Nephron (organoid): ENCODE data around the gene NLRC4.
"Not testable (repeated sequence)": the region's sequence is repeated elsewhere in the genome, so short reads cannot be mapped to it uniquely, and the experiment has no call there.

Source experiments
- H3K27ac Mint-ChIP-seq, 3 experiments: 2 replicates each; pipeline ENCODE4 v1.8.0; 2020; ENCODE audit warnings: mixed read lengths in 3 of 3, mild to moderate bottlenecking in 2 of 3, moderate library complexity in 1 of 3
- H3K27me3 Mint-ChIP-seq: 2 replicates; pipeline ENCODE4 v1.8.0; 2021; ENCODE audit warnings: low read depth, mild to moderate bottlenecking, moderate library complexity, mixed read lengths
- H3K36me3 Mint-ChIP-seq: 2 replicates; pipeline ENCODE4 v1.8.0; 2020; ENCODE audit warnings: low read depth, mixed read lengths
- H3K4me1 Mint-ChIP-seq: 2 replicates; pipeline ENCODE4 v1.8.0; 2020; ENCODE audit warnings: mixed read lengths
- H3K4me3 Mint-ChIP-seq, 3 experiments: 2 replicates each; pipeline ENCODE4 v1.8.0; 2020; ENCODE audit warnings: mild to moderate bottlenecking in 3 of 3, mixed read lengths in 3 of 3, moderate library complexity in 2 of 3
- H3K9me3 Mint-ChIP-seq: 2 replicates; pipeline ENCODE4 v1.8.0; 2020; ENCODE audit warnings: mixed read lengths
- TF ChIP-seq, protein P1 (sequence below), 3 experiments: fragments of 200-600 bp; sonication (generic); IDR thresholded peaks; one replicate each; pipeline ENCODE4 v1.5.0; 2021; ENCODE audit warnings: antibody characterized with exemption in 3 of 3; ENCODE audit not compliant: unreplicated experiment in 3 of 3

The NLRC4 gene

DNA sequence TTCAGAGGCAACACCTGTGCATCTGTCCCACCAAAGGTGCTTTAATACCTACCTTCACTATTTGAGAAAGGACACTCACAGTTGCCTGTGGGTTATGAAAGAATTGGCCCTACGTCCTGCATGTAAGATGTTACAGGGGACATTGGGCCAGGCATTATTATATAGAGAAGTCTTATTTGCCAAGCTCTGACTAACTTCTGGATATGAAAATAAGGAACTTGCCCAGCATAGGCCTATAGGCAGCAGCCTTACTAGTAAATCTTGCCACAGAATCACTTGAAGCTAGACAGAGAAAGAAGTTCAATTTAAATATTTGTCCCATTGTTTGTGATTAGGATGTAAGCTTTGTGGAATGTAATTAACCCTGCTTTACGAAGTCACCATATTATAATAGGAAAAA, 41.7 kb downstream of the NLRC4 start:
- TF ChIP-seq, protein P1, sequence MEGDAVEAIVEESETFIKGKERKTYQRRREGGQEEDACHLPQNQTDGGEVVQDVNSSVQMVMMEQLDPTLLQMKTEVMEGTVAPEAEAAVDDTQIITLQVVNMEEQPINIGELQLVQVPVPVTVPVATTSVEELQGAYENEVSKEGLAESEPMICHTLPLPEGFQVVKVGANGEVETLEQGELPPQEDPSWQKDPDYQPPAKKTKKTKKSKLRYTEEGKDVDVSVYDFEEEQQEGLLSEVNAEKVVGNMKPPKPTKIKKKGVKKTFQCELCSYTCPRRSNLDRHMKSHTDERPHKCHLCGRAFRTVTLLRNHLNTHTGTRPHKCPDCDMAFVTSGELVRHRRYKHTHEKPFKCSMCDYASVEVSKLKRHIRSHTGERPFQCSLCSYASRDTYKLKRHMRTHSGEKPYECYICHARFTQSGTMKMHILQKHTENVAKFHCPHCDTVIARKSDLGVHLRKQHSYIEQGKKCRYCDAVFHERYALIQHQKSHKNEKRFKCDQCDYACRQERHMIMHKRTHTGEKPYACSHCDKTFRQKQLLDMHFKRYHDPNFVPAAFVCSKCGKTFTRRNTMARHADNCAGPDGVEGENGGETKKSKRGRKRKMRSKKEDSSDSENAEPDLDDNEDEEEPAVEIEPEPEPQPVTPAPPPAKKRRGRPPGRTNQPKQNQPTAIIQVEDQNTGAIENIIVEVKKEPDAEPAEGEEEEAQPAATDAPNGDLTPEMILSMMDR (IDR thresholded peaks at IDR 0.05; ENCODE audit: unreplicated experiment in 3 of 3), result no peak
- Mint-ChIP-seq H3K27me3 (no peaks in the 10 kb centered on the region), H3K4me1 (peaks cover 6% of the 10 kb centered on the region), H3K9me3 (no peaks in the 10 kb centered on the region), H3K4me3 (no peak overlapping the region), H3K36me3 (peaks cover 56% of the 10 kb centered on the region), H3K27ac (no peak overlapping the region)

DNA sequence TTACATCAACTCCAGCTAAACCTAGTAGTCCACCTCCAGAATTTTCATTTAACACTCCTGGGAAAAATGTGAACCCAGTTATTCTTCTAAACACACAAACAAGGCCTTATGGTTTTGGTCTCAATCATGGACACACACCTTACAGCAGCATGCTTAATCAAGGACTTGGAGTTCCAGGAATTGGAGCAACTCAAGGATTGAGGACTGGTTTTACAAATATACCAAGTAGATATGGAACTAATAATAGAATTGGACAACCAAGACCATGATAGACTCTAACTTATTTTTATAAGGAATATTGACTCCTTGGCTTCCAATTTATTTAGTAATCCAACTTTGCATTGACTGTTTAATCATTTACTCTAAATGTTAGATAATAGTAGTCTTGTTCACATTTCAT, 44.2 kb downstream of the NLRC4 start:
- Mint-ChIP-seq H3K9me3 (no peaks in the 10 kb centered on the region), H3K27ac (no peak overlapping the region), H3K4me1 (no peaks in the 10 kb centered on the region), H3K27me3 (no peaks in the 10 kb centered on the region), H3K36me3 (peaks cover 50% of the 10 kb centered on the region), H3K4me3 (no peak overlapping the region)
- TF ChIP-seq, protein P1 (IDR thresholded peaks at IDR 0.05; ENCODE audit: unreplicated experiment in 3 of 3), result no peak

DNA sequence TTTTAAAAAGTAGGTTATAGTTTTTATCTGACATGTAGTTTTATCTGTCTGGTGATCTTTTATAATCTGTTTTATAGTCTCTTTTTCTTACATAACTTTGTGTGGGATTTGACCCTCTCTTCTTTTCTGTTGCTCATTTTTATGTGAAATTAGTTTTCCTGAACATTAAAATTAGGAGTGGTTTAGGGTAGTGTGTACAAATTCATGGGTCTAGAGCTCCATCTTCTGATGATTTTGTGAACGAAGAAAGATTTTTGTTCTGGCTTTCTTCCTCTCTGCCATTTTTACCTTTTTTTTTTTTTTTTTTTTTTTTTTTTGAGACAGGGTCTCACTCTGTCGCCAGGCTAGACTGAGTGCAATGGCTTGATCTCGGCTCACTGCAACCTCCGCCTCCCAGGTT, 52.4 kb downstream of the NLRC4 start:
- TF ChIP-seq, protein P1 (IDR thresholded peaks at IDR 0.05; ENCODE audit: unreplicated experiment in 3 of 3), result no peak
- Mint-ChIP-seq H3K4me1 (no peaks in the 10 kb centered on the region), H3K27ac (no peak overlapping the region), H3K36me3 (peaks cover 24% of the 10 kb centered on the region), H3K9me3 (no peaks in the 10 kb centered on the region), H3K4me3 (no peak overlapping the region), H3K27me3 (no peaks in the 10 kb centered on the region)

DNA sequence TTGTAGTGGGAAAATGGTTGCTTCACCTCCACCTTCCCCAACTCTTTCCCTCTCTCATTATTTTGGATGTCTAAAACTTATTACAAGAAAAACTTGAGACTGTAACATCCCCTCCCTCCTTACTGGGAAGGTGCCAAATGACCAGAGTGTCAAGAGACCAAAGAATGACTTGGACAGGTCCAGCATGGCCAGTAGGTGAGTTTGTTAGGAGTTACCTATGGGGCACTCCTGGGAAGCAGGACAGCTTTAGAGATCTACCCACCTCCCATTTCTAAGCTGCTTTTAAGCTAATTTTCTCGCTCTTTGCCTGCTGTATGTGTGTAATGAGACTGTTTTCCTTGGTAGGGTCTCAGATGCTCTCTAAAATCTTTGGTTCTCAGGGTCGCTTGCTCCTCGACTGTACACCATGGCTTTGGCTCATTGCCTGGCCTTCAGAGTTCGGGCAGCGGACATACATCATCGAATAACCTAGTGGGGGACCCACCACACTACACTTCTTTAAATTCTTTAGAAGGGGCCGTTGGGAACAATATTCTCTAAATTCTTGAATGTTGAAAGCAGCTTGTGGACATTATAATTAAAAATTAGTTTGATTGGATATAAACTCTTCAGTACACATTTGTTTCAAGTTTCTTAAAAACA, 53.8 kb downstream of the NLRC4 start:
- H3K36me3 Mint-ChIP-seq, result peaks cover 26% of the 10 kb centered on the region
- H3K27ac Mint-ChIP-seq, result no peak overlapping the region
- no peak overlapping the region for H3K4me3 Mint-ChIP-seq
- no peaks in the 10 kb centered on the region for H3K27me3 Mint-ChIP-seq
- no peaks in the 10 kb centered on the region for H3K9me3 Mint-ChIP-seq
- H3K4me1 Mint-ChIP-seq, result no peaks in the 10 kb centered on the region
- TF ChIP-seq, protein P1 (IDR thresholded peaks at IDR 0.05; ENCODE audit: unreplicated experiment in 3 of 3), result no peak

DNA sequence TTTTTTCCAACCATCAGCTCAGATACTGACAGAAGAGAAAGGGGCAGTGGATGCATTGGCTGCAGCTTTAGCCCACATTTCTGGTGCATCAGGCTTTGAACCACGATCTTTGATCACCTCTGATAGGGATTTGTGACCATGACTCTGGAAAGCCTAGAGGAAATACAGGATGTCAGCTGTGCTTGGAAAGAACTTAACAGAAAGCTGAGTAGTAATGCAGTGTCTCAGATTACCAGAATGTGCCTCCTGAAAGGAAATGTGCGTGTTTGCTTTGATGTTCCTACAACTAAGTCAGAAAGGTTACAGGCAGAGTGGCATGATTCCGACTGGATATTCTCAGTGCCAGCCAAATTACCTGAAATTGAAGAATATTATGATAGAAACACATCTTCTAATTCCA, 61.3 kb downstream of the NLRC4 start:
- H3K9me3 Mint-ChIP-seq, H3K27me3 Mint-ChIP-seq, H3K27ac Mint-ChIP-seq, H3K4me1 Mint-ChIP-seq, H3K4me3 Mint-ChIP-seq: not testable (repeated sequence)
- H3K36me3 Mint-ChIP-seq, result peaks cover 45% of the 10 kb centered on the region

DNA sequence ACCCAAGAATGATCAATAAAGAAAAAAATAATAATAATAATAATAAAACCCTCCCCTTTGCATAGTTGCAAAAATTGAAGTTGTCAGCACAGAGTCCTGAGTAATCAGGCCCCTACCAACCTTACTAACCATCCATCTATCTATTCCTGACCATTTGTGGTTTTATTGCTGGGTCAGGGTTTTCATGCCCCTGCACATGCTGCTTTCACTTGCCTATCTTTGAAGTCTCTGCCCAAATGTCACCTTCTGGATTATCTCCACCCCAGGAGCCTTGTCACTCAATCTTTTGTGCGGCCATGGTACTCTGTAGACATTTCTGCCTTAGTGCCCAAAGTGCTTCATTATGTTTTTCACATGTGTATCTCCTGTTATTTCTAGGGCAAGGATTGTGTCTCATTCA, 63.9 kb downstream of the NLRC4 start:
- TF ChIP-seq, protein P1 (IDR thresholded peaks at IDR 0.05; ENCODE audit: unreplicated experiment in 3 of 3), result no peak
- Mint-ChIP-seq H3K4me3 (no peak overlapping the region), H3K27me3 (no peaks in the 10 kb centered on the region)

More for the DNA sequence above, 63.9 kb downstream of the NLRC4 start:
- Mint-ChIP-seq H3K36me3 (peaks cover 47% of the 10 kb centered on the region), H3K9me3 (no peaks in the 10 kb centered on the region), H3K4me1 (no peaks in the 10 kb centered on the region), H3K27ac (no peak overlapping the region)
